Measurements from ENCODE around the gene TRIP13.

The TRIP13 gene

DNA sequence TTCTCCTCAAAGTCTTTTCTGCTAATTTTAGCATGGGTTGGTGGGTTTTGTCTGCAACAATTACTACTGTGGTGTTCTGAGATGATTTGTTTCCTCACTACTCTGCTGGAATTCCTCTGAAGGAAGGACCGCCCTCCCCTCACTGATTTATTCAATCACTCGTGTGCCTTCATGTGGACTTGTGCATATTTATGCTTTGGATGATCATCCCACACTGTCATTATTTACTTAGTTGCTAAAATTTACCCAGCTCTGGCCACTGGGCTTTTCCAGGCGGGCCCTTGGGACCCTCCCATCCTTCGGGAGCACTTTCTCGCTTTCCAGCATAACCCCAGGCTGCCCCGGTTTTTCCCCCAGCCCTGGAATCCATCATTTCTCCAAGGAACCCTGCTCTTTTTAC is 74.3 kb downstream of the TRIP13 start:
- no peak overlapping the region for H3K4me3 ChIP-seq (ENCODE audit: low read depth, low read length)
- no peak for DNase-seq (ENCODE audit: low read depth)
- TF ChIP-seq, protein P1, sequence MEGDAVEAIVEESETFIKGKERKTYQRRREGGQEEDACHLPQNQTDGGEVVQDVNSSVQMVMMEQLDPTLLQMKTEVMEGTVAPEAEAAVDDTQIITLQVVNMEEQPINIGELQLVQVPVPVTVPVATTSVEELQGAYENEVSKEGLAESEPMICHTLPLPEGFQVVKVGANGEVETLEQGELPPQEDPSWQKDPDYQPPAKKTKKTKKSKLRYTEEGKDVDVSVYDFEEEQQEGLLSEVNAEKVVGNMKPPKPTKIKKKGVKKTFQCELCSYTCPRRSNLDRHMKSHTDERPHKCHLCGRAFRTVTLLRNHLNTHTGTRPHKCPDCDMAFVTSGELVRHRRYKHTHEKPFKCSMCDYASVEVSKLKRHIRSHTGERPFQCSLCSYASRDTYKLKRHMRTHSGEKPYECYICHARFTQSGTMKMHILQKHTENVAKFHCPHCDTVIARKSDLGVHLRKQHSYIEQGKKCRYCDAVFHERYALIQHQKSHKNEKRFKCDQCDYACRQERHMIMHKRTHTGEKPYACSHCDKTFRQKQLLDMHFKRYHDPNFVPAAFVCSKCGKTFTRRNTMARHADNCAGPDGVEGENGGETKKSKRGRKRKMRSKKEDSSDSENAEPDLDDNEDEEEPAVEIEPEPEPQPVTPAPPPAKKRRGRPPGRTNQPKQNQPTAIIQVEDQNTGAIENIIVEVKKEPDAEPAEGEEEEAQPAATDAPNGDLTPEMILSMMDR (IDR thresholded peaks at IDR 0.05; ENCODE audit: low read depth, low read length, missing control alignments) = no peak
- in situ Hi-C loops (cut with HindIII; ENCODE audit: low sequenced_read_pairs) = no loop called here

All from astrocyte of the cerebellum (primary cell).